Sigmoid colon (tissue), 4 donors: ENCODE results near the gene ARSB.

Experiments used
- CTCF ChIP-seq, 4 experiments: fragments of 450-650 bp in 3 of 4; fragments of 200-600 bp in 1 of 4; IDR thresholded peaks; one replicate each; pipeline ENCODE4 v1.5.1; 2016 to 2019; ENCODE audit warnings: antibody characterized with exemption in 4 of 4, mild to moderate bottlenecking in 3 of 4, moderate library complexity in 2 of 4
- EP300 ChIP-seq, 4 donors: sonication (generic); formaldehyde crosslinking; IDR thresholded peaks; one replicate each; pipeline ENCODE4 v1.6.1; 2017; ENCODE audit warnings: antibody characterized with exemption in 4 of 4
- POLR2A ChIP-seq, 2 donors: fragments of 450-650 bp; IDR thresholded peaks; one replicate each; pipeline ENCODE4 v1.6.1; 2016; ENCODE audit warnings: antibody characterized with exemption in 2 of 2, mild to moderate bottlenecking in 2 of 2, moderate library complexity in 2 of 2

DNA sequence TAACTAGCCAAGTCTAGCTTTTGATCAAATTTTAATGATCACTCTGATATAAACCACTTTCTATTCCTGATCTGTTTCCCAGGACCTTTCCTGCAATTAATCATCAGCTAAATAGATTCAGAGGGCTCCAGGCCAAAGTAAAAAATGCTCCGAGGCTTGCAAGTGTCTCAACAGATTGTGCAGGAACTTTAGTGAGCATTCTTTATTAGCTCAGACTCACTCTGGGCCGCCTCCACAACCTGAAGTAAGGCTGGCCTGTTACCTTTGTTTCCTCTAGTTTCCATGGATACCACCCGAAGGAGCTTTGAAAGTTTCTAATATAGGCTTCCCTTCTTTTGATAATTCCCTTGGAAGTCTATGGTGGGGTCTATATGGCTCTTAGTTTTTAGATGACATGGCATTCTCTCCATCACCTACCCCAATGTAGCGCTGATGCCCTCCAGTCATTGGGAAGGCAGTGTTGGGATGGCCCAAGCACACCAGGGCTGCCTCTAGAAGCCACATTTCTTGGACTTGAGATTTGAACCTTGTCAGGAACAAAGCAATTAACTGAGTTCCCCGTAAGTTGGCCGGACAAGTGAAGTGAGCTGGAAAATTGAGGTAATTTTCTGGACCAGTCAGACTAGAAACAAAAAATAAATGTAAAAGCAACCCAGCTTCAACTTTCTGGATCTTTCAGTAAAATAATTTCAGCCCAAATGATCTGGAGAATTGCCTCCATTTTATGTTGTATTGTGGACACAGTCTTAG is 238.9 kb downstream of the ARSB start:
- TF ChIP-seq CTCF (IDR thresholded peaks at IDR 0.05), result no peak
- TF ChIP-seq POLR2A (IDR thresholded peaks at IDR 0.05), result no peak
- no peak for TF ChIP-seq EP300 (IDR thresholded peaks at IDR 0.05)
